Measurements from ENCODE around the gene ZNF823. TPM values are rescaled to one million over a fixed set of nuclear protein-coding genes. Genes with fewer than 3 reads are reported as not detected.

ZNF823 gene
- total and polyA plus RNA-seq, 2 experiments from 2014 or later: 3.4 to 10.4 TPM

GRCh38 chr19:11692127-11692790, 46.5 kb downstream of the ZNF823 start:
- WGBS (ENCODE audit: low lambda C conversion rate, missing lambda C conversion rate): 77% methylated on average over 11 of the region's 11 CpGs
- Histone ChIP-seq H3K4me3 (no peak overlapping the region), H3K79me2 (peaks cover 15% of the 10 kb centered on the region), H3K4me2 (no peak overlapping the region), H3K4me1 (ENCODE audit: insufficient read depth) (no peaks in the 10 kb centered on the region), H4K20me1 (ENCODE audit: insufficient read depth, poor library complexity, severe bottlenecking) (no peaks in the 10 kb centered on the region), H2AFZ (no peak overlapping the region), H3K9me2 (replicated peaks; ENCODE audit: insufficient read depth) (no peaks in the 10 kb centered on the region), H3K27ac (no peak overlapping the region), H3K27me3 (no peaks in the 10 kb centered on the region), H3K36me3 (replicated peaks; ENCODE audit: insufficient read depth, low read depth) (no peaks in the 10 kb centered on the region), H3K9me3 (ENCODE audit: low read depth) (no peaks in the 10 kb centered on the region)
- DNase-seq (ENCODE audit: low spot score): no peak
- TF ChIP-seq EZH2 (IDR thresholded peaks at IDR 0.05; ENCODE audit: borderline replicate concordance) (no peak), EZH2phosphoT487 (IDR thresholded peaks at IDR 0.05; ENCODE audit: low read depth, severe bottlenecking, unreplicated experiment) (no peak)
- TF ChIP-seq, protein P1, sequence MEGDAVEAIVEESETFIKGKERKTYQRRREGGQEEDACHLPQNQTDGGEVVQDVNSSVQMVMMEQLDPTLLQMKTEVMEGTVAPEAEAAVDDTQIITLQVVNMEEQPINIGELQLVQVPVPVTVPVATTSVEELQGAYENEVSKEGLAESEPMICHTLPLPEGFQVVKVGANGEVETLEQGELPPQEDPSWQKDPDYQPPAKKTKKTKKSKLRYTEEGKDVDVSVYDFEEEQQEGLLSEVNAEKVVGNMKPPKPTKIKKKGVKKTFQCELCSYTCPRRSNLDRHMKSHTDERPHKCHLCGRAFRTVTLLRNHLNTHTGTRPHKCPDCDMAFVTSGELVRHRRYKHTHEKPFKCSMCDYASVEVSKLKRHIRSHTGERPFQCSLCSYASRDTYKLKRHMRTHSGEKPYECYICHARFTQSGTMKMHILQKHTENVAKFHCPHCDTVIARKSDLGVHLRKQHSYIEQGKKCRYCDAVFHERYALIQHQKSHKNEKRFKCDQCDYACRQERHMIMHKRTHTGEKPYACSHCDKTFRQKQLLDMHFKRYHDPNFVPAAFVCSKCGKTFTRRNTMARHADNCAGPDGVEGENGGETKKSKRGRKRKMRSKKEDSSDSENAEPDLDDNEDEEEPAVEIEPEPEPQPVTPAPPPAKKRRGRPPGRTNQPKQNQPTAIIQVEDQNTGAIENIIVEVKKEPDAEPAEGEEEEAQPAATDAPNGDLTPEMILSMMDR (IDR thresholded peaks at IDR 0.05; ENCODE audit: poor library complexity): no peak

DNA sequence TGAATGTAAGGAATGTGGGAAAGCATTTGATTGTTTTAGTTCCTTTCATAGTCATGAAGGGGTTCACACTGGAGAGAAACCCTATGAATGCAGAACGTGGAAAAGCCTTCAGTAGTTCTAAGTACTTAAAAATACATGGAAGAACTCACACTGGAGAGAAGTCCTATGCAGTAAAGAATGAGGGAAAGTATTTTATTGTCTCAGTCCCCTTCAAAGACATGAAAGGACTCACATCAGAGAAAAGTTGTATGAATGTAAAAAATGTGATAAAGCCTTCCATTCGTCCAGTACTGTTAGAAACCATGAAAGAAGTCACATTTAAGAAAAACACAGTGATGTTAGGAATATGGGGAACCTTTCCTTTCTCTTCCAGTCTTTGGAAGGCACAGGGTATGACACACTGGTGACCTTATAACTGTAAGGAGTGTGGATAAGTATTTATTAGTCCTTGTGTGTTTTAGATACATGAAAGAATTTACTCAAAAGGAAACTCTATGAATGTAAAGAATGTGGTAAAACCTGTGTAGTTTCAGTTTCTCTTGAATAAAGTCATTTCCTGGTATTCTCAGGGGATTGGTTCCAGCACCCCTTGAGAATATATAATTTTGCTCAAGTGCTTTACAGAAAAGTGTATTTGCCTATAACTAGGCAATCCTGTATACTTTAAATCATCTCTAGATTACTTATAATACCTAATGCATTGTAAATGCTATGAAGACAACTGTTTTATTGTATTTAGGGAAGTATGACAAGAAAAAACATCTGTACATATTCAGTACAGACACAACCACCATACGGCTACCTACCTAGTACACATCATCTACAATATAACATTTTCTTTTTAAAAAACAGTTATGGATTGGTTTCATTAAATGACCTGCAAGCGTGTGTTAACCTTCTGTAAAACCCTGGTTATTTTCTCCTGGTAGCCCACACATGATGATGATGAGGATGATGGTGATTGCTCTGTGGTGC, 52.8 kb downstream of the ZNF823 start:
- H3K4me2 ChIP-seq: no peak overlapping the region
- H2AFZ ChIP-seq: no peak overlapping the region
- TF ChIP-seq, protein P1 (IDR thresholded peaks at IDR 0.05; ENCODE audit: poor library complexity): no peak
- TF ChIP-seq EZH2 (IDR thresholded peaks at IDR 0.05; ENCODE audit: borderline replicate concordance) (no peak), EZH2phosphoT487 (IDR thresholded peaks at IDR 0.05; ENCODE audit: low read depth, severe bottlenecking, unreplicated experiment) (no peak)
- WGBS (ENCODE audit: low lambda C conversion rate, missing lambda C conversion rate): 94% methylated on average over 4 of the region's 4 CpGs
- DNase-seq (ENCODE audit: low spot score): no peak
- no peak overlapping the region for H3K27ac ChIP-seq
- H3K9me3 ChIP-seq (ENCODE audit: low read depth): peaks cover 25% of the 10 kb centered on the region
- no peaks in the 10 kb centered on the region for H3K36me3 ChIP-seq (replicated peaks; ENCODE audit: insufficient read depth, low read depth)
- peaks cover 10% of the 10 kb centered on the region for H3K79me2 ChIP-seq
- H3K27me3 ChIP-seq: no peaks in the 10 kb centered on the region
- H3K4me3 ChIP-seq: no peak overlapping the region
- no peaks in the 10 kb centered on the region for H4K20me1 ChIP-seq (ENCODE audit: insufficient read depth, poor library complexity, severe bottlenecking)
- H3K4me1 ChIP-seq (ENCODE audit: insufficient read depth): no peaks in the 10 kb centered on the region
- no peaks in the 10 kb centered on the region for H3K9me2 ChIP-seq (replicated peaks; ENCODE audit: insufficient read depth)

- Histone ChIP-seq H3K4me1 (ENCODE audit: insufficient read depth) (no peaks in the 10 kb centered on the region), H3K4me2 (no peak overlapping the region)
- whole genome bisulfite sequencing (ENCODE audit: low lambda C conversion rate, missing lambda C conversion rate): 98% methylated on average over 3 of the region's 3 CpGs
Measured at GRCh38 chr19:11684987-11685675, 53.6 kb downstream of the ZNF823 start.

More at GRCh38 chr19:11684987-11685675, 53.6 kb downstream of the ZNF823 start:
- Histone ChIP-seq H3K27me3 (no peaks in the 10 kb centered on the region), H3K4me3 (no peak overlapping the region), H3K9me2 (replicated peaks; ENCODE audit: insufficient read depth) (no peaks in the 10 kb centered on the region), H4K20me1 (ENCODE audit: insufficient read depth, poor library complexity, severe bottlenecking) (no peaks in the 10 kb centered on the region), H3K9me3 (ENCODE audit: low read depth) (peaks cover 29% of the 10 kb centered on the region), H2AFZ (no peak overlapping the region), H3K27ac (no peak overlapping the region), H3K79me2 (peaks cover 4% of the 10 kb centered on the region), H3K36me3 (replicated peaks; ENCODE audit: insufficient read depth, low read depth) (no peaks in the 10 kb centered on the region)
- no peak for DNase-seq (ENCODE audit: low spot score)
- TF ChIP-seq, protein P1 (IDR thresholded peaks at IDR 0.05; ENCODE audit: poor library complexity): no peak
- TF ChIP-seq EZH2phosphoT487 (IDR thresholded peaks at IDR 0.05; ENCODE audit: low read depth, severe bottlenecking, unreplicated experiment) (no peak), EZH2 (IDR thresholded peaks at IDR 0.05; ENCODE audit: borderline replicate concordance) (no peak)

Measured in hepatocyte (in vitro differentiated cells).